Prostate gland (tissue), 2 donors: ENCODE results near the gene CAPN8.

ENCODE experiments used
- POLR2AphosphoS5 ChIP-seq: sonication (generic); formaldehyde crosslinking; IDR thresholded peaks from one replicate; pipeline ENCODE4 v1.6.1; 2017; ENCODE audit warnings: antibody characterized with exemption
- TF ChIP-seq, protein P1 (sequence below), 4 experiments: fragments of 200-600 bp in 2 of 4; fragments of 450-650 bp in 2 of 4; sonication (generic) in 2 of 4; IDR thresholded peaks; 1 replicate in 3 of 4; 2 replicates in 1 of 4; pipeline ENCODE4 v1.5.1; 2016 to 2019; ENCODE audit warnings: antibody characterized with exemption in 4 of 4, mild to moderate bottlenecking in 2 of 4, moderate library complexity in 2 of 4

DNA sequence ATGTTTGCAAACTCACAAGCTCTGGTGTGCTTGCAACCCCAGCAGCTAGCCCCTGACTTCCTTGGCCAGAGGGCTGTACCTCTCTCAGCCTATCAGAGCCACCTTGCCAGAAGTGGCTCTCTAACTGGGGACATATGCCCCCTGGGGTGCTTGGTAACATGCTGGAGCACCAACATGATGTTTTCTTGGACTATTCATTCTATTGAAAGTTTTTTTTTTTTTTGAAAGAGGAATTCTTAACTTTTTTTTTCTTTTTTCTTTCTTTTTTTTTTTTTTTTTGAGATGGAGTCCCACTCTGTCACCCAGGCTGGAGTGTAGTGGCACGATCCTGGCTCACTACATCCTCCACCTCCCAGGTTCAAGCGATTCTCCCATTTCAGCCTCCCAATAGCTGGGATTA, 14.7 kb upstream of the CAPN8 start:
- TF ChIP-seq, protein P1, sequence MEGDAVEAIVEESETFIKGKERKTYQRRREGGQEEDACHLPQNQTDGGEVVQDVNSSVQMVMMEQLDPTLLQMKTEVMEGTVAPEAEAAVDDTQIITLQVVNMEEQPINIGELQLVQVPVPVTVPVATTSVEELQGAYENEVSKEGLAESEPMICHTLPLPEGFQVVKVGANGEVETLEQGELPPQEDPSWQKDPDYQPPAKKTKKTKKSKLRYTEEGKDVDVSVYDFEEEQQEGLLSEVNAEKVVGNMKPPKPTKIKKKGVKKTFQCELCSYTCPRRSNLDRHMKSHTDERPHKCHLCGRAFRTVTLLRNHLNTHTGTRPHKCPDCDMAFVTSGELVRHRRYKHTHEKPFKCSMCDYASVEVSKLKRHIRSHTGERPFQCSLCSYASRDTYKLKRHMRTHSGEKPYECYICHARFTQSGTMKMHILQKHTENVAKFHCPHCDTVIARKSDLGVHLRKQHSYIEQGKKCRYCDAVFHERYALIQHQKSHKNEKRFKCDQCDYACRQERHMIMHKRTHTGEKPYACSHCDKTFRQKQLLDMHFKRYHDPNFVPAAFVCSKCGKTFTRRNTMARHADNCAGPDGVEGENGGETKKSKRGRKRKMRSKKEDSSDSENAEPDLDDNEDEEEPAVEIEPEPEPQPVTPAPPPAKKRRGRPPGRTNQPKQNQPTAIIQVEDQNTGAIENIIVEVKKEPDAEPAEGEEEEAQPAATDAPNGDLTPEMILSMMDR (IDR thresholded peaks at IDR 0.05) = no peak
- TF ChIP-seq POLR2AphosphoS5 = no peak
